H9 (cell line): ENCODE measurements around the gene BLMH. TPM values are rescaled to one million over a fixed set of nuclear protein-coding genes. Genes with fewer than 3 reads are reported as not detected.

Experiments
- DNase-seq: peaks from one replicate; pipeline ENCODE4 v3.0.0-alpha.2; 2017
- H2AFZ ChIP-seq: one replicate; pipeline ENCODE4 v1.6.1; 2013; ENCODE audit warnings: mild to moderate bottlenecking, low read length, control low read depth, moderate library complexity
- H2AK5ac ChIP-seq: 2 replicates; pipeline ENCODE4 v1.6.1; 2013; ENCODE audit warnings: low read length, control low read depth, mixed read lengths; ENCODE audit not compliant: insufficient read length
- H2BK120ac ChIP-seq: one replicate; pipeline ENCODE4 v1.6.1; 2013; ENCODE audit warnings: low read depth, mild to moderate bottlenecking, low read length, control low read depth, inconsistent platforms; ENCODE audit not compliant: poor library complexity, severe bottlenecking
- H2BK12ac ChIP-seq: 2 replicates; pipeline ENCODE4 v1.6.1; 2013; ENCODE audit warnings: low read length, control low read depth, mixed read lengths, low read depth; ENCODE audit not compliant: insufficient read length
- H2BK15ac ChIP-seq: 2 replicates; pipeline ENCODE4 v1.6.1; 2013; ENCODE audit warnings: low read depth, low read length, control low read depth
- H2BK20ac ChIP-seq: one replicate; pipeline ENCODE4 v1.6.1; 2013; ENCODE audit warnings: low read depth, mild to moderate bottlenecking, low read length, control low read depth, inconsistent platforms; ENCODE audit not compliant: poor library complexity, severe bottlenecking
- H2BK5ac ChIP-seq: 2 replicates; pipeline ENCODE4 v1.6.1; 2013; ENCODE audit warnings: low read length, control low read depth, mixed read lengths; ENCODE audit not compliant: insufficient read length
- H3K14ac ChIP-seq: 2 replicates; pipeline ENCODE4 v1.6.1; 2013; ENCODE audit warnings: low read length, control low read depth; ENCODE audit not compliant: insufficient read depth
- H3K18ac ChIP-seq: 2 replicates; pipeline ENCODE4 v1.6.1; 2013; ENCODE audit warnings: low read depth, mild to moderate bottlenecking, mixed read lengths, low read length, control low read depth; ENCODE audit not compliant: insufficient read length
- H3K23ac ChIP-seq: 2 replicates; pipeline ENCODE4 v1.6.1; 2013; ENCODE audit warnings: low read length, control low read depth, mixed read lengths, low read depth; ENCODE audit not compliant: insufficient read length
- H3K23me2 ChIP-seq: 2 replicates; pipeline ENCODE4 v1.6.1; 2013; ENCODE audit warnings: low read depth, mild to moderate bottlenecking, mixed read lengths, low read length, control low read depth; ENCODE audit not compliant: insufficient read length, poor library complexity, severe bottlenecking
- H3K27ac ChIP-seq: 2 replicates; pipeline ENCODE4 v1.5.1; 2013; ENCODE audit warnings: low read length, control low read depth, mixed read lengths, low read depth; ENCODE audit not compliant: insufficient read length
- H3K27me3 ChIP-seq: 2 replicates; pipeline ENCODE4 v1.6.1; 2013; ENCODE audit warnings: low read length, control low read depth, inconsistent platforms; ENCODE audit not compliant: insufficient read depth
- H3K4ac ChIP-seq: 2 replicates; pipeline ENCODE4 v1.6.1; 2013; ENCODE audit warnings: low read depth, mild to moderate bottlenecking, control low read depth, inconsistent platforms, low read length, moderate library complexity
- H3K4me1 ChIP-seq: 2 replicates; pipeline ENCODE4 v1.6.1; 2013; ENCODE audit warnings: low read length, control low read depth, inconsistent platforms; ENCODE audit not compliant: insufficient read depth
- H3K4me2 ChIP-seq: 2 replicates; pipeline ENCODE4 v1.6.1; 2013; ENCODE audit warnings: low read length, control low read depth, mixed read lengths; ENCODE audit not compliant: insufficient read length, insufficient read depth
- H3K56ac ChIP-seq: 2 replicates; pipeline ENCODE4 v1.6.1; 2013; ENCODE audit warnings: low read depth, mild to moderate bottlenecking, mixed read lengths, low read length, control low read depth; ENCODE audit not compliant: insufficient read length
- H3K79me1 ChIP-seq: 2 replicates; pipeline ENCODE4 v1.6.1; 2013; ENCODE audit warnings: low read depth, mild to moderate bottlenecking, moderate library complexity, low read length, control low read depth, inconsistent platforms; ENCODE audit not compliant: insufficient read depth, poor library complexity, severe bottlenecking
- H3K79me2 ChIP-seq: 2 replicates; pipeline ENCODE4 v1.6.1; 2013; ENCODE audit warnings: low read length, control low read depth, inconsistent platforms; ENCODE audit not compliant: insufficient read depth
- H3K9ac ChIP-seq: 2 replicates; pipeline ENCODE4 v1.6.1; 2013; ENCODE audit warnings: low read length, control low read depth, mixed read lengths; ENCODE audit not compliant: insufficient read length; ENCODE audit errors: extremely low read depth
- H3K9me3 ChIP-seq: one replicate; pipeline ENCODE4 v1.6.1; 2013; ENCODE audit warnings: low read depth, low read length, inconsistent platforms; ENCODE audit not compliant: control insufficient read depth
- H3T11ph ChIP-seq: one replicate; pipeline ENCODE4 v1.6.1; 2013; ENCODE audit warnings: mild to moderate bottlenecking, low read length, control low read depth, inconsistent platforms
- H4K20me1 ChIP-seq: one replicate; pipeline ENCODE4 v1.6.1; 2013; ENCODE audit not compliant: control insufficient read depth, insufficient read length, insufficient read depth
- H4K5ac ChIP-seq: 2 replicates; pipeline ENCODE4 v1.6.1; 2013; ENCODE audit warnings: low read depth, mild to moderate bottlenecking, mixed read lengths, low read length, control low read depth; ENCODE audit not compliant: insufficient read length
- H4K8ac ChIP-seq: replicated peaks from 2 replicates; pipeline ENCODE4 v1.6.1; 2013; ENCODE audit warnings: low read length, control low read depth, mixed read lengths, low read depth; ENCODE audit not compliant: insufficient read length
- H4K91ac ChIP-seq: 2 replicates; pipeline ENCODE4 v1.6.1; 2013; ENCODE audit warnings: low read depth, mild to moderate bottlenecking, moderate library complexity, mixed read lengths, low read length, control low read depth; ENCODE audit not compliant: insufficient read length
- H3K27ac Mint-ChIP-seq, 3 experiments: 2 replicates in 2 of 3; 3 replicates in 1 of 3; pipeline ENCODE4 v1.8.0; 2020 to 2021; ENCODE audit warnings: mixed read lengths in 3 of 3, mild to moderate bottlenecking in 1 of 3, moderate library complexity in 1 of 3
- H3K27me3 Mint-ChIP-seq: 2 replicates; pipeline ENCODE4 v1.8.0; 2021; ENCODE audit warnings: low read depth, mild to moderate bottlenecking, moderate library complexity, mixed read lengths
- H3K36me3 Mint-ChIP-seq, 3 experiments: 2 replicates in 2 of 3; 3 replicates in 1 of 3; pipeline ENCODE4 v1.8.0; 2020 to 2021; ENCODE audit warnings: low read depth in 3 of 3, mixed read lengths in 3 of 3; ENCODE audit not compliant: insufficient read depth in 1 of 3
- H3K4me1 Mint-ChIP-seq, 2 experiments: 2 replicates each; pipeline ENCODE4 v1.8.0; 2020; ENCODE audit warnings: mixed read lengths in 2 of 2
- H3K4me3 Mint-ChIP-seq, 2 experiments: 2 replicates in 1 of 2; 3 replicates in 1 of 2; pipeline ENCODE4 v1.8.0; 2020 to 2021; ENCODE audit warnings: mild to moderate bottlenecking in 2 of 2, mixed read lengths in 2 of 2, moderate library complexity in 1 of 2
- H3K9me3 Mint-ChIP-seq, 2 experiments: 2 replicates in 1 of 2; 3 replicates in 1 of 2; pipeline ENCODE4 v1.8.0; 2020; ENCODE audit warnings: mild to moderate bottlenecking in 2 of 2, mixed read lengths in 2 of 2, moderate library complexity in 1 of 2
- CTCF ChIP-seq: fragments of 200-600 bp; sonication (generic); conservative IDR thresholded peaks from 3 replicates; pipeline ENCODE4 v1.8.0; 2021; ENCODE audit warnings: antibody characterized with exemption, mild to moderate bottlenecking
- WGBS: extraction: QIAGEN DNeasy Blood & Tissue Kit; methylation state at CpG from one replicate; pipeline ENCODE4 v1.1.7; 2013; ENCODE audit warnings: missing lambda C conversion rate, low lambda C conversion rate, mixed read lengths; ENCODE audit not compliant: insufficient read length; ENCODE audit errors: extremely low coverage; 5-methylcytosine and 5-hydroxymethylcytosine counted together
- total RNA-seq: library from RNA; stranded (reverse); gene quantifications from 2 replicates; pipeline ENCODE4 v1.2.1, GENCODE V29; 2021

The BLMH gene
- total RNA-seq, 1 experiment from 2014 or later, result 74.7 TPM

GRCh38 chr17:30200106-30200505 lies 91.6 kb downstream of the BLMH start:
- no CpG with 5 or more reads among the region's 10 CpGs for WGBS
- Histone ChIP-seq H2AFZ (no peak overlapping the region), H3T11ph (no peak overlapping the region), H3K23ac (no peak overlapping the region), H3K9ac (no peak overlapping the region), H3K56ac (no peak overlapping the region), H3K18ac (no peak overlapping the region), H3K4me2 (no peak overlapping the region), H3K4me1 (no peaks in the 10 kb centered on the region), H2BK20ac (no peak overlapping the region), H2AK5ac (no peak overlapping the region), H3K9me3 (no peaks in the 10 kb centered on the region), H4K8ac (no peak overlapping the region), H2BK5ac (no peak overlapping the region), H3K79me2 (no peaks in the 10 kb centered on the region), H2BK15ac (no peak overlapping the region), H3K27ac (no peak overlapping the region), H3K23me2 (no peaks in the 10 kb centered on the region), H4K5ac (no peak overlapping the region), H3K27me3 (no peaks in the 10 kb centered on the region), H4K91ac (no peak overlapping the region), H3K4ac (no peak overlapping the region), H2BK12ac (no peak overlapping the region), H3K79me1 (no peaks in the 10 kb centered on the region), H4K20me1 (no peaks in the 10 kb centered on the region), H3K14ac (no peak overlapping the region), H2BK120ac (no peak overlapping the region)
- peaks cover 3 to 4% of the 10 kb centered on the region in 2 experiments; a peak in 3 of 4 replicates for H3K4me1 Mint-ChIP-seq
- no peak overlapping the region for H3K27ac Mint-ChIP-seq
- no peaks in the 10 kb centered on the region for H3K27me3 Mint-ChIP-seq
- no peaks in the 10 kb centered on the region for H3K36me3 Mint-ChIP-seq
- no peak overlapping the region for H3K4me3 Mint-ChIP-seq
- TF ChIP-seq CTCF, result no peak
- DNase-seq, result no peak
- H3K9me3 Mint-ChIP-seq, result no peaks in the 10 kb centered on the region
